Measurements from ENCODE around the gene MGARP.

The MGARP gene

GRCh38 chr4:139312552-139313332 lies 32.7 kb upstream of the MGARP start:
- Histone ChIP-seq H3K36me3 (ENCODE audit: insufficient read depth, low read length) (no peaks in the 10 kb centered on the region), H3K4me3 (ENCODE audit: low read length) (no peak overlapping the region), H3K9ac (ENCODE audit: low read depth, low read length) (no peak overlapping the region), H3K4me2 (ENCODE audit: low read length) (no peak overlapping the region), H3K9me3 (replicated peaks; ENCODE audit: low read length) (no peaks in the 10 kb centered on the region), H3K4me1 (ENCODE audit: control insufficient read depth, insufficient read depth, low read length) (peaks cover 3% of the 10 kb centered on the region), H3K27me3 (ENCODE audit: control insufficient read depth, insufficient read depth, low read length) (no peaks in the 10 kb centered on the region)

GRCh38 chr4:139311909-139312308 lies 31.9 kb upstream of the MGARP start:
- peaks cover 3% of the 10 kb centered on the region for H3K4me1 ChIP-seq (ENCODE audit: control insufficient read depth, insufficient read depth, low read length)
- no peak overlapping the region for H3K4me3 ChIP-seq (ENCODE audit: low read length)

GRCh38 chr4:139304920-139305319 lies 24.9 kb upstream of the MGARP start:
- peaks cover 15% of the 10 kb centered on the region for H3K4me1 ChIP-seq (ENCODE audit: control insufficient read depth, insufficient read depth, low read length)
- no peak overlapping the region for H3K9ac ChIP-seq (ENCODE audit: low read depth, low read length)
- H3K9me3 ChIP-seq (replicated peaks; ENCODE audit: low read length) = no peaks in the 10 kb centered on the region
- H3K27me3 ChIP-seq (ENCODE audit: control insufficient read depth, insufficient read depth, low read length) = no peaks in the 10 kb centered on the region
- no peak overlapping the region for H3K4me3 ChIP-seq (ENCODE audit: low read length)
- H3K36me3 ChIP-seq (ENCODE audit: insufficient read depth, low read length) = peaks cover 11% of the 10 kb centered on the region
- no peak overlapping the region for H3K4me2 ChIP-seq (ENCODE audit: low read length)

More at GRCh38 chr4:139311909-139312308, 31.9 kb upstream of the MGARP start:
- no peak overlapping the region for H3K4me2 ChIP-seq (ENCODE audit: low read length)
- no peaks in the 10 kb centered on the region for H3K36me3 ChIP-seq (ENCODE audit: insufficient read depth, low read length)
- no peak overlapping the region for H3K9ac ChIP-seq (ENCODE audit: low read depth, low read length)
- H3K9me3 ChIP-seq (replicated peaks; ENCODE audit: low read length) = no peaks in the 10 kb centered on the region
- no peaks in the 10 kb centered on the region for H3K27me3 ChIP-seq (ENCODE audit: control insufficient read depth, insufficient read depth, low read length)

- Histone ChIP-seq H3K9me3 (replicated peaks; ENCODE audit: low read length) (no peaks in the 10 kb centered on the region), H3K36me3 (ENCODE audit: insufficient read depth, low read length) (peaks cover 11% of the 10 kb centered on the region), H3K4me2 (ENCODE audit: low read length) (peak within 1 kb of the TSS; percentile 94), H3K9ac (ENCODE audit: low read depth, low read length) (peak within 1 kb of the TSS; percentile 96), H3K4me3 (ENCODE audit: low read length) (peak within 1 kb of the TSS; percentile 94), H3K4me1 (ENCODE audit: control insufficient read depth, insufficient read depth, low read length) (peaks cover 23% of the 10 kb centered on the region), H3K27me3 (ENCODE audit: control insufficient read depth, insufficient read depth, low read length) (no peaks in the 10 kb centered on the region)
These were observed 22.0 kb upstream of the MGARP start, which contains the start of gene NDUFC1 for GRCh38 chr4:139301821-139302611. Gene NDUFC1, minus strand, starts transcription at chr4:139302477. Its CDS starts 6,679 bp downstream, at chr4:139295798.

DNA sequence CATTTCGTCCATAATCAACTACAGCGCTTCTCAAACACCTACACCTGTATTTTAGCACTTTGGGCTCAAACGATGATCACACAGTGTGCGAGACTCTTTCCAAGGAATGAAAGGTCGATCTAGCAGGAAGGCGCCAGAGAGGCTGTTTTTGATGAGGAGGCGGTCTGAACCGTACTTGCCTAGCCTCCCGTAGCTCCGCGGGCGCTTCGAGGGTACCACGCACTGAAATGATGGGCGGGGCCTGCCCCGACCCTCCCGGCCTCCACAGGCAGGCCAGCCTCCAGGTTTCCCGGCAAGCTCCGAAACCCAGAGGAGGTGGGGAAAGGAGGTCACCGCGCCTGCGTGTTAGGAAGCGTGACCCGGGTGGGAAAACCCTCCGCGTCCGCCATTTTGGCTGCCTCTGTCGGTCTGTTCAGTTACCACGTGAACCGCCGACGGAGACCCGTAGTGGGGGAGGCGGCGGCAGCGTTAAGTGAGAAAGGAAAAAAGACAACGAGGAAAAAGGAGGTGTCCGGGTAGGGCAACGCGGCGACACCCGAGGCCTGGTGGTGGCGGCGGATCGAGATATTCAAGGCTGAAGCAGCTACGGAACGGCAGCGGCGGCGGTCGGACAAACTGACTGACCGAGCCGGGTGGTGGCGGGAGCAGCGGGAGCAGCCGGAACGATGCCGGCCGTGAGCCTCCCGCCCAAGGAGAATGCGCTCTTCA lies 21.2 kb upstream of the MGARP start, which contains the start of gene NAA15:
Gene NAA15, plus strand, starts transcription at position 393 of the 708 bp plus-strand sequence. Its CDS starts 273 bp downstream, at position 666.
- Histone ChIP-seq H3K9ac (ENCODE audit: low read depth, low read length) (peak within 1 kb of the TSS; percentile 96), H3K9me3 (replicated peaks; ENCODE audit: low read length) (no peaks in the 10 kb centered on the region), H3K36me3 (ENCODE audit: insufficient read depth, low read length) (peaks cover 11% of the 10 kb centered on the region), H3K4me1 (ENCODE audit: control insufficient read depth, insufficient read depth, low read length) (peaks cover 26% of the 10 kb centered on the region), H3K4me3 (ENCODE audit: low read length) (peak within 1 kb of the TSS; percentile 94), H3K4me2 (ENCODE audit: low read length) (peak within 1 kb of the TSS; percentile 94), H3K27me3 (ENCODE audit: control insufficient read depth, insufficient read depth, low read length) (no peaks in the 10 kb centered on the region)

GRCh38 chr4:139300431-139301112 lies 20.5 kb upstream of the MGARP start:
- Histone ChIP-seq H3K36me3 (ENCODE audit: insufficient read depth, low read length) (peaks cover 9% of the 10 kb centered on the region), H3K4me1 (ENCODE audit: control insufficient read depth, insufficient read depth, low read length) (peaks cover 31% of the 10 kb centered on the region), H3K27me3 (ENCODE audit: control insufficient read depth, insufficient read depth, low read length) (no peaks in the 10 kb centered on the region), H3K4me3 (ENCODE audit: low read length) (peak overlapping the region; percentile 94), H3K9me3 (replicated peaks; ENCODE audit: low read length) (no peaks in the 10 kb centered on the region), H3K4me2 (ENCODE audit: low read length) (peak overlapping the region; percentile 94), H3K9ac (ENCODE audit: low read depth, low read length) (peak overlapping the region; percentile 96)

DNA sequence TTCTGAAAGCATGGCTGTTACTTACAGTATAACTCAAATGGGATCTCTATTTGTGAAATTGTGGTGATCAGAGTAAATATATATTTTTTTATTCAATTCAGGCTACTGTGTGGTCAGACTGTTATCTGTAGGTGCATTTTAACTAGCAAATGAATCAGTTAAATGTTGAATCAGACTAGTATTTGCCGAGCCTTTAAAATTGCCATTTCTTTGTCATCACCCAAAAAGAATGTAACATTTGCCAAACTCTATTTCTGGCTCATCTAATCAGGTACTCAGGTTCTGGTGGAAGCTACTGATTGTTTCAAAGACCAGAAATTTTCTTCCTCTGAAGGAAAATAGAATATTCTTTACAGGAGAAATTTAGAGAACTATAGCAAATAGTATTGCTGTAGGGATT lies 19.5 kb upstream of the MGARP start:
- H3K36me3 ChIP-seq (ENCODE audit: insufficient read depth, low read length) = peaks cover under 1% of the 10 kb centered on the region
- peak overlapping the region; percentile 94 for H3K4me2 ChIP-seq (ENCODE audit: low read length)
- peak overlapping the region; percentile 96 for H3K9ac ChIP-seq (ENCODE audit: low read depth, low read length)
- H3K9me3 ChIP-seq (replicated peaks; ENCODE audit: low read length) = no peaks in the 10 kb centered on the region
- H3K4me1 ChIP-seq (ENCODE audit: control insufficient read depth, insufficient read depth, low read length) = peaks cover 36% of the 10 kb centered on the region
- peak overlapping the region; percentile 94 for H3K4me3 ChIP-seq (ENCODE audit: low read length)
- no peaks in the 10 kb centered on the region for H3K27me3 ChIP-seq (ENCODE audit: control insufficient read depth, insufficient read depth, low read length)

GRCh38 chr4:139297001-139297410 lies 17.0 kb upstream of the MGARP start:
- peaks cover 6% of the 10 kb centered on the region for H3K36me3 ChIP-seq (ENCODE audit: insufficient read depth, low read length)
- H3K27me3 ChIP-seq (ENCODE audit: control insufficient read depth, insufficient read depth, low read length) = no peaks in the 10 kb centered on the region
- H3K4me3 ChIP-seq (ENCODE audit: low read length) = no peak overlapping the region
- no peak overlapping the region for H3K4me2 ChIP-seq (ENCODE audit: low read length)
- no peak overlapping the region for H3K9ac ChIP-seq (ENCODE audit: low read depth, low read length)
- H3K4me1 ChIP-seq (ENCODE audit: control insufficient read depth, insufficient read depth, low read length) = peaks cover 28% of the 10 kb centered on the region
- H3K9me3 ChIP-seq (replicated peaks; ENCODE audit: low read length) = no peaks in the 10 kb centered on the region

DNA sequence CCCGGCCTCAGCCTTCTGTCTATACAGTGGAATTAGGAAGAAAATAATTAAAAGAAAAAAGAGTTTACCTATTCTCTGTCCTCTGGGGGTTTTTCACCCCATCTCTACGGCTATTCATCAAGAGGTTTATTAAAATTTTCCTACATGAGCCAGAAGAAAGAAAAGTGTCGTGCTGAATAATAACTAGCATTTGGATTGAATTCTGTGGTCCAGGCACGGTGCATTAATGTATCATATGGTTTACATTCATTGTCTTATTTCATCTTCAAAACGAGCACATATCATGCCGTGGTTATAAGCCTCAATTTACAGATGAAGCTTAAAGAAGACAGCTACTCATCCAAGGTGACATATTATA lies 15.9 kb upstream of the MGARP start:
- Histone ChIP-seq H3K4me3 (ENCODE audit: low read length) (peak overlapping the region; percentile 89), H3K27me3 (ENCODE audit: control insufficient read depth, insufficient read depth, low read length) (no peaks in the 10 kb centered on the region), H3K9ac (ENCODE audit: low read depth, low read length) (peak overlapping the region; percentile 92), H3K36me3 (ENCODE audit: insufficient read depth, low read length) (peaks cover 6% of the 10 kb centered on the region), H3K4me2 (ENCODE audit: low read length) (peak overlapping the region; percentile 87), H3K4me1 (ENCODE audit: control insufficient read depth, insufficient read depth, low read length) (peaks cover 28% of the 10 kb centered on the region), H3K9me3 (replicated peaks; ENCODE audit: low read length) (no peaks in the 10 kb centered on the region)

GRCh38 chr4:139295206-139295941 lies 15.3 kb upstream of the MGARP start:
- Histone ChIP-seq H3K4me2 (ENCODE audit: low read length) (peak overlapping the region; percentile 87), H3K4me3 (ENCODE audit: low read length) (peak overlapping the region; percentile 89), H3K4me1 (ENCODE audit: control insufficient read depth, insufficient read depth, low read length) (peaks cover 26% of the 10 kb centered on the region), H3K36me3 (ENCODE audit: insufficient read depth, low read length) (peaks cover 6% of the 10 kb centered on the region), H3K27me3 (ENCODE audit: control insufficient read depth, insufficient read depth, low read length) (no peaks in the 10 kb centered on the region), H3K9ac (ENCODE audit: low read depth, low read length) (peak overlapping the region; percentile 92), H3K9me3 (replicated peaks; ENCODE audit: low read length) (no peaks in the 10 kb centered on the region)
